GM19099 (cell line): Measurements from ENCODE around the gene C16orf92.
A peak's percentile ranks its signal among the peaks of the same experiment; 100 is the strongest.

ENCODE experiments used
- POLR2A ChIP-seq: IDR thresholded peaks from 3 replicates; pipeline ENCODE4 v1.6.1; 2011; ENCODE audit warnings: low read depth; ENCODE audit not compliant: insufficient read length; ENCODE audit errors: extremely low read depth

Gene C16orf92

GRCh38 chr16:30060346-30060745, 37.3 kb downstream of the C16orf92 start:
- no peak for TF ChIP-seq POLR2A

GRCh38 chr16:30060836-30061554, 38.0 kb downstream of the C16orf92 start:
- TF ChIP-seq POLR2A, result no peak

GRCh38 chr16:30063278-30063892, 40.4 kb downstream of the C16orf92 start:
- no peak for TF ChIP-seq POLR2A

- peak; percentile 49 for TF ChIP-seq POLR2A
These were observed 41.1 kb downstream of the C16orf92 start for GRCh38 chr16:30063893-30064728.

GRCh38 chr16:30064729-30065101, 41.7 kb downstream of the C16orf92 start:
- TF ChIP-seq POLR2A, result no peak

- TF ChIP-seq POLR2A, result peak; percentile 95
These were observed 42.3 kb downstream of the C16orf92 start, which contains the start of gene ALDOA for GRCh38 chr16:30065102-30065942. TSS of gene ALDOA (plus strand) at chr16:30065760. CDS start at chr16:30066898, 1,138 bp downstream.

GRCh38 chr16:30065943-30066760, 43.2 kb downstream of the C16orf92 start:
- no peak for TF ChIP-seq POLR2A

GRCh38 chr16:30066761-30067583, 44.0 kb downstream of the C16orf92 start:
- TF ChIP-seq POLR2A, result no peak

GRCh38 chr16:30067584-30067916, 44.6 kb downstream of the C16orf92 start:
- no peak for TF ChIP-seq POLR2A

GRCh38 chr16:30068333-30068732, 45.3 kb downstream of the C16orf92 start:
- no peak for TF ChIP-seq POLR2A

- TF ChIP-seq POLR2A, result no peak
These were observed 46.0 kb downstream of the C16orf92 start for GRCh38 chr16:30068750-30069610.

GRCh38 chr16:30069611-30070462, 46.8 kb downstream of the C16orf92 start:
- no peak for TF ChIP-seq POLR2A

GRCh38 chr16:30070490-30070889, 47.5 kb downstream of the C16orf92 start:
- no peak for TF ChIP-seq POLR2A
